Measurements from ENCODE around the gene SORCS2.

Gene SORCS2

GRCh38 chr4:7689773-7690693 is 497.7 kb downstream of the SORCS2 start:
- in situ Hi-C loops (cut with MboI; ENCODE audit: low sequenced_read_pairs): no loop called here

GRCh38 chr4:7691061-7691460 is 498.7 kb downstream of the SORCS2 start:
- in situ Hi-C loops (cut with MboI; ENCODE audit: low sequenced_read_pairs): no loop called here

GRCh38 chr4:7691982-7692381 is 499.6 kb downstream of the SORCS2 start:
- in situ Hi-C loops (cut with MboI; ENCODE audit: low sequenced_read_pairs): no loop called here

- in situ Hi-C loops (cut with MboI; ENCODE audit: low sequenced_read_pairs): no loop called here
These were observed 500.3 kb downstream of the SORCS2 start for GRCh38 chr4:7692451-7693236.

- in situ Hi-C loops (cut with MboI; ENCODE audit: low sequenced_read_pairs): no loop called here
These were observed 500.9 kb downstream of the SORCS2 start for GRCh38 chr4:7693237-7693608.

- in situ Hi-C loops (cut with MboI; ENCODE audit: low sequenced_read_pairs): no loop called here
These were observed 501.4 kb downstream of the SORCS2 start for GRCh38 chr4:7693711-7694110.

GRCh38 chr4:7694324-7694723 is 502.0 kb downstream of the SORCS2 start:
- in situ Hi-C loops (cut with MboI; ENCODE audit: low sequenced_read_pairs): no loop called here

GRCh38 chr4:7697343-7697742 is 505.0 kb downstream of the SORCS2 start:
- in situ Hi-C loops (cut with MboI; ENCODE audit: low sequenced_read_pairs): no loop called here

GRCh38 chr4:7697821-7698220 is 505.5 kb downstream of the SORCS2 start:
- in situ Hi-C loops (cut with MboI; ENCODE audit: low sequenced_read_pairs): no loop called here

- in situ Hi-C loops (cut with MboI; ENCODE audit: low sequenced_read_pairs): no loop called here
These were observed 506.2 kb downstream of the SORCS2 start for GRCh38 chr4:7698584-7698983.

- in situ Hi-C loops (cut with MboI; ENCODE audit: low sequenced_read_pairs): no loop called here
These were observed 506.7 kb downstream of the SORCS2 start for GRCh38 chr4:7699031-7699430.

GRCh38 chr4:7699825-7700224 is 507.5 kb downstream of the SORCS2 start:
- in situ Hi-C loops (cut with MboI; ENCODE audit: low sequenced_read_pairs): no loop called here

GRCh38 chr4:7700665-7701064 is 508.3 kb downstream of the SORCS2 start:
- in situ Hi-C loops (cut with MboI; ENCODE audit: low sequenced_read_pairs): no loop called here

- in situ Hi-C loops (cut with MboI; ENCODE audit: low sequenced_read_pairs): no loop called here
These were observed 509.7 kb downstream of the SORCS2 start for GRCh38 chr4:7701866-7702649.

GRCh38 chr4:7703688-7704087 is 511.4 kb downstream of the SORCS2 start:
- in situ Hi-C loops (cut with MboI; ENCODE audit: low sequenced_read_pairs): no loop called here

GRCh38 chr4:7704091-7704490 is 511.8 kb downstream of the SORCS2 start:
- in situ Hi-C loops (cut with MboI; ENCODE audit: low sequenced_read_pairs): no loop called here

- in situ Hi-C loops (cut with MboI; ENCODE audit: low sequenced_read_pairs): no loop called here
These were observed 512.3 kb downstream of the SORCS2 start for GRCh38 chr4:7704625-7705024.

GRCh38 chr4:7705062-7705461 is 512.7 kb downstream of the SORCS2 start:
- in situ Hi-C loops (cut with MboI; ENCODE audit: low sequenced_read_pairs): no loop called here

GRCh38 chr4:7705593-7705992 is 513.3 kb downstream of the SORCS2 start:
- in situ Hi-C loops (cut with MboI; ENCODE audit: low sequenced_read_pairs): no loop called here

GRCh38 chr4:7708238-7708637 is 515.9 kb downstream of the SORCS2 start:
- in situ Hi-C loops (cut with MboI; ENCODE audit: low sequenced_read_pairs): no loop called here

GRCh38 chr4:7708981-7709380 is 516.6 kb downstream of the SORCS2 start:
- in situ Hi-C loops (cut with MboI; ENCODE audit: low sequenced_read_pairs): no loop called here
